CD14-positive monocyte (primary cell): ENCODE measurements around the gene OSBPL2. TPM values are rescaled to one million over a fixed set of nuclear protein-coding genes. Genes with fewer than 3 reads are reported as not detected.

Experiments
- DNase-seq, 3 donors: peaks; one replicate each; pipeline ENCODE4 v3.0.0-alpha.2; 2011 to 2022
- H2AFZ ChIP-seq: 2 replicates; pipeline ENCODE4 v1.6.0; 2012; ENCODE audit warnings: mild to moderate bottlenecking, low read depth, low read length, inconsistent platforms; ENCODE audit not compliant: insufficient read depth, poor library complexity, severe bottlenecking
- H3K27ac ChIP-seq, 2 donors: 1 replicate in 1 of 2; 2 replicates in 1 of 2; pipeline ENCODE4 v1.5.1; 2012 to 2013; ENCODE audit warnings: low read length in 2 of 2, control low read depth in 1 of 2, inconsistent platforms in 1 of 2, low read depth in 1 of 2, mild to moderate bottlenecking in 1 of 2
- H3K27me3 ChIP-seq, 2 donors: one replicate each; pipeline versions ENCODE4 v1.6.0 to v1.6.1; 2011 to 2013; ENCODE audit warnings: low read length in 2 of 2; ENCODE audit not compliant: control insufficient read depth in 2 of 2, insufficient read depth in 2 of 2
- H3K36me3 ChIP-seq, 2 donors: replicated peaks in 1 of 2; 1 replicate in 1 of 2; 2 replicates in 1 of 2; pipeline versions ENCODE4 v1.5.1 to v1.6.1; 2012 to 2013; ENCODE audit warnings: low read length in 2 of 2, control low read depth in 1 of 2, inconsistent platforms in 1 of 2, mild to moderate bottlenecking in 1 of 2; ENCODE audit not compliant: insufficient read depth in 2 of 2, control insufficient read depth in 1 of 2
- H3K4me1 ChIP-seq, 2 donors: 1 replicate in 1 of 2; 2 replicates in 1 of 2; pipeline versions ENCODE4 v1.5.1 to v1.6.1; 2012 to 2013; ENCODE audit warnings: low read length in 2 of 2, control low read depth in 1 of 2, inconsistent platforms in 1 of 2, mild to moderate bottlenecking in 1 of 2, moderate library complexity in 1 of 2; ENCODE audit not compliant: insufficient read depth in 2 of 2, control insufficient read depth in 1 of 2
- H3K4me2 ChIP-seq: replicated peaks from 2 replicates; pipeline ENCODE3; 2012; ENCODE audit warnings: low read length, moderate library complexity, mild to moderate bottlenecking; ENCODE audit not compliant: poor library complexity, severe bottlenecking; ENCODE audit errors: extremely low read depth
- H3K4me3 ChIP-seq, 3 experiments: fragments of 200-600 bp in 1 of 3; sonication (generic) in 1 of 3; replicated peaks in 1 of 3; 1 replicate in 2 of 3; 2 replicates in 1 of 3; pipeline ENCODE4 v1.5.1; 2011 to 2013; ENCODE audit warnings: low read length in 3 of 3, mild to moderate bottlenecking in 3 of 3, control low read depth in 2 of 3, low read depth in 2 of 3, inconsistent platforms in 1 of 3, moderate library complexity in 1 of 3
- H3K79me2 ChIP-seq: 2 replicates; pipeline ENCODE4 v1.6.0; 2012; ENCODE audit warnings: mild to moderate bottlenecking, control low read depth, inconsistent platforms, low read length, moderate library complexity; ENCODE audit not compliant: insufficient read depth
- H3K9ac ChIP-seq: 2 replicates; pipeline ENCODE4 v1.6.0; 2017; ENCODE audit warnings: low read length, mild to moderate bottlenecking; ENCODE audit not compliant: insufficient read depth, poor library complexity, severe bottlenecking
- H3K9me3 ChIP-seq, 2 donors: replicated peaks in 1 of 2; 1 replicate in 1 of 2; 2 replicates in 1 of 2; pipeline versions ENCODE4 v1.5.1 to v1.6.1; 2012 to 2013; ENCODE audit warnings: low read length in 2 of 2, control low read depth in 1 of 2; ENCODE audit not compliant: control insufficient read depth in 1 of 2, insufficient read depth in 1 of 2
- H4K20me1 ChIP-seq: 2 replicates; pipeline ENCODE4 v1.6.0; 2012; ENCODE audit warnings: mild to moderate bottlenecking, low read length, control low read depth, moderate library complexity; ENCODE audit not compliant: insufficient read depth
- H3K27ac Mint-ChIP-seq, 7 donors: one replicate each; pipeline ENCODE4 v1.8.0; 2020; ENCODE audit warnings: mild to moderate bottlenecking in 7 of 7, mixed read lengths in 7 of 7, moderate library complexity in 6 of 7, inconsistent platforms in 2 of 7
- H3K27me3 Mint-ChIP-seq, 3 donors: one replicate each; pipeline ENCODE4 v1.8.0; 2021 to 2022; ENCODE audit warnings: low read depth in 3 of 3, mild to moderate bottlenecking in 3 of 3, mixed read lengths in 3 of 3, moderate library complexity in 3 of 3, inconsistent platforms in 1 of 3
- H3K36me3 Mint-ChIP-seq, 2 donors: one replicate each; pipeline ENCODE4 v1.8.0; 2020; ENCODE audit warnings: mixed read lengths in 2 of 2, inconsistent platforms in 1 of 2, mild to moderate bottlenecking in 1 of 2
- H3K4me1 Mint-ChIP-seq: one replicate; pipeline ENCODE4 v1.8.0; 2020; ENCODE audit warnings: mild to moderate bottlenecking, mixed read lengths
- H3K4me3 Mint-ChIP-seq, 2 donors: one replicate each; pipeline ENCODE4 v1.8.0; 2020; ENCODE audit warnings: mild to moderate bottlenecking in 2 of 2, mixed read lengths in 2 of 2, moderate library complexity in 1 of 2
- H3K9me3 Mint-ChIP-seq, 7 donors: one replicate each; pipeline ENCODE4 v1.8.0; 2020 to 2022; ENCODE audit warnings: mixed read lengths in 7 of 7, mild to moderate bottlenecking in 6 of 7, moderate library complexity in 6 of 7, inconsistent platforms in 2 of 7
- CTCF ChIP-seq: fragments of 200-600 bp; IDR thresholded peaks from one replicate; pipeline ENCODE4 v1.8.0; 2022; ENCODE audit warnings: antibody characterized with exemption, mild to moderate bottlenecking
- WGBS: methylation state at CpG from one replicate; pipeline ENCODE4 v1.1.5; 2013; ENCODE audit warnings: missing lambda C conversion rate; ENCODE audit not compliant: insufficient coverage; 5-methylcytosine and 5-hydroxymethylcytosine counted together
- intact Hi-C, 2 donors: fragments of 100-400 bp; cut with micrococcal nuclease; formaldehyde crosslinking; loops; one replicate each; pipeline versions ENCODE4 v1.15.0 to v1.15.1; 2023
- polyA plus RNA-seq, 3 donors: library from polyadenylated mRNA; depleted of rRNA in 1 of 3; unstranded in 2 of 3; stranded (reverse) in 1 of 3; fragments of 300-500 nt in 2 of 3; fragments of >200 nt in 1 of 3; fragmentation: Illumina TruSeq in 2 of 3; gene quantifications; 1 replicate in 2 of 3; 2 replicates in 1 of 3; pipeline ENCODE4 v1.2.3, GENCODE V29; 2012 to 2021

Gene OSBPL2
- polyA plus RNA-seq, 3 donors, result 12.9 to 29.1 (median 17.9) TPM

GRCh38 chr20:62233684-62234083 lies 4.6 kb upstream of the OSBPL2 start:
- peaks cover 5 to 7% of the 10 kb centered on the region in 2 donors for H3K4me1 ChIP-seq
- no peak overlapping the region for H2AFZ ChIP-seq
- peaks cover 1% of the 10 kb centered on the region for H3K79me2 ChIP-seq
- Mint-ChIP-seq H3K27me3 (peaks cover 1 to 3% (median 3%) of the 10 kb centered on the region in 3 donors), H3K36me3 (no peaks in the 10 kb centered on the region), H3K4me1 (peaks cover 5% of the 10 kb centered on the region), H3K4me3 (no peak overlapping the region), H3K9me3 (peaks cover 3 to 7% (median 6%) of the 10 kb centered on the region in 7 donors), H3K27ac (no peak overlapping the region)
- no peaks in the 10 kb centered on the region for H3K36me3 ChIP-seq
- WGBS, result 100% methylated on average over 3 of the region's 4 CpGs
- H3K4me2 ChIP-seq, result no peak overlapping the region
- H3K9me3 ChIP-seq, result peaks cover 0 to 18% of the 10 kb centered on the region in 2 donors
- H3K9ac ChIP-seq, result no peak overlapping the region
- no peak for DNase-seq
- intact Hi-C loops, result loop anchor here in 1 of 2 donors (10.0 kb wide), 2 partner anchors 169 to 171 kb away; partner anchors contain the start of genes CABLES2 and TAF4
- H3K4me3 ChIP-seq, result no peak overlapping the region
- no peak for TF ChIP-seq CTCF
- no peaks in the 10 kb centered on the region for H4K20me1 ChIP-seq
- no peaks in the 10 kb centered on the region for H3K27me3 ChIP-seq
- no peak overlapping the region for H3K27ac ChIP-seq

GRCh38 chr20:62234339-62234738 lies 4.0 kb upstream of the OSBPL2 start:
- no peaks in the 10 kb centered on the region for H3K27me3 ChIP-seq

More at GRCh38 chr20:62234339-62234738, 4.0 kb upstream of the OSBPL2 start:
- Histone ChIP-seq H3K4me2 (no peak overlapping the region), H3K27ac (no peak overlapping the region), H3K9me3 (peaks cover 0 to 14% of the 10 kb centered on the region in 2 donors), H3K4me3 (no peak overlapping the region), H2AFZ (no peak overlapping the region), H3K9ac (no peak overlapping the region), H3K4me1 (peaks cover 10 to 13% of the 10 kb centered on the region in 2 donors), H3K79me2 (peaks cover 8% of the 10 kb centered on the region), H3K36me3 (no peaks in the 10 kb centered on the region), H4K20me1 (no peaks in the 10 kb centered on the region)
- no peak for DNase-seq
- Mint-ChIP-seq H3K27ac (no peak overlapping the region), H3K27me3 (peaks cover 1 to 3% (median 3%) of the 10 kb centered on the region in 3 donors), H3K9me3 (peaks cover 3 to 7% (median 6%) of the 10 kb centered on the region in 7 donors), H3K36me3 (no peaks in the 10 kb centered on the region), H3K4me3 (no peak overlapping the region), H3K4me1 (peaks cover 10% of the 10 kb centered on the region)
- TF ChIP-seq CTCF, result no peak
- intact Hi-C loops, result loop anchor here in 1 of 2 donors (10.0 kb wide), 2 partner anchors 170 kb away; partner anchors contain the start of genes CABLES2 and TAF4
- 91% methylated on average over 4 of the region's 5 CpGs for WGBS
